Epithelial cell of esophagus (primary cell): ENCODE results near the gene BAG3.
A peak's percentile ranks its signal among the peaks of the same experiment; 100 is the strongest.

Experiments used
- DNase-seq: peaks from one replicate; pipeline ENCODE4 v3.0.0; 2010; ENCODE audit warnings: low read depth
- H3K4me3 ChIP-seq: 2 replicates; pipeline ENCODE4 v1.5.1; 2011; ENCODE audit warnings: mild to moderate bottlenecking, low read length, control low read depth
- CTCF ChIP-seq: IDR thresholded peaks from 2 replicates; pipeline ENCODE4 v1.5.1; 2011; ENCODE audit warnings: low read depth, mild to moderate bottlenecking, low read length, control low read depth, inconsistent platforms; ENCODE audit not compliant: insufficient read depth; ENCODE audit errors: missing control alignments

BAG3 gene

DNA sequence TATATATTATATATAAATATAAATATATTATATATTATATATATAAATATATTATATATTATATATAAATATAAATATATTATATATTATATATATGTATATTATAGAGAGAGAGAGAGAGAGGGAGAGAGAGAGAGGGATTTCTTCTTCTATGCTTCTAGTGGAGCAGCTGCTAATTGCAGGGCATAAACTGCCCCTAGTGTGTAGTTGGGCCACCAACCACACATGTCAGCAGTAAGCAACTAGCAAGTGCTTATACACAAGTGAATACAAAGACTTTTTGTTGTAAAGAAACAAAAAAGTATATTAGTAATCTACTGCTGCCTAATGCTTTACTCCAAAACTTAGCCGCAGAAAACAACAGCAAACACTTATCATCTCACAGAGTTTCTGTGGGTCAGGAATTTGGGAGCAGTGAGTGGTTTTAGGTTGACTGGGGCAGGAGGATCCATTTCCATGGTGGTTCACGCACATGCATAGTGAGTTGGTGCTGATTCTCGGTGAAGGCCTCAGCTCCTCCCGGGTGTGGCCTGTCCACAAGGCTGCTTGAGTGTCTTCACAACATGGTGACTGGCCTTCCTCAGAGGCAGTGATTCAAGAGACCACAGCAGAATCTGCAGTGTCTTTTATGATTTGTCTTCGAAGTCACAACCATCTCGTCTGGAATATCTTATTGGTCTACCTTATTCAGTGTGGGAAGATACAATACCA lies 25.5 kb upstream of the BAG3 start:
- H3K4me3 ChIP-seq, result no peak overlapping the region
- no peak for TF ChIP-seq CTCF
- no peak for DNase-seq

DNA sequence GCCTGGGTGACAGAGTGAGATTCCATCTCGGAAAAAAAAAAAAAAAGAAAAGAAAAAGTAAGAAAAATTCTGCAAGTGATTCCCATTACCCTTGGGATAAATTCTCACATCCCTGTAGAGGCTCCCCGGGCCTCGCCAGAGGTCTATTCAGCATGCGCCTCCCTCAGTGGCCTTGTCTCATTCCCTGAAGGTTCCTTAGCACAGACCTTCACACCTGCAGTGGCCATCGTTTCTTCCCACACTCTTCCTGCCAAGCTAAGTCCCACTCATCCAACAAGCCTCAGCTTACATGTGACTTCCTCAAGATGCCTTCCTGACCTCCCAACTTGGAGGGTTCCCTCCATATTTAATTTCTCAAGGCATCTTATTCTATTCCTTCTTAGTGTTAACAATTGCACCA lies 20.9 kb upstream of the BAG3 start:
- no peak for TF ChIP-seq CTCF
- H3K4me3 ChIP-seq, result no peak overlapping the region
- no peak for DNase-seq

- TF ChIP-seq CTCF, result no peak
- H3K4me3 ChIP-seq, result no peak overlapping the region
- DNase-seq, result no peak
Observed at GRCh38 chr10:119633538-119634218, 17.5 kb upstream of the BAG3 start.

DNA sequence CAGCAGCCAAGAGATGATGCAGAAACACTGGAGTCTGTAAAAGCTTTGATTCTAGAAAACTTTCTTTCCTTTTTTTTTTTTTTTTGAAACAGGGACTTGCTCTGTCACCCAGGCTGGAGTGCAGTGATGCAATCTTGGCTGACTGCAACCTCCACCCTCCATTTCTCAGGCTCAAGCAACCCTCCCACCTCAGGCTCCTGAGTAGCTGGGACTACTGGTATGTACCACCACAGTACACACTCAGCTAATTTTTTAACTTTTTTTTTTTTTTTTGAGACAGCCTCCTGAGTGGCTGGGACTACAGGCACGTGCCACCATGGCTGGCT lies 17.0 kb upstream of the BAG3 start:
- no peak for TF ChIP-seq CTCF
- H3K4me3 ChIP-seq, result no peak overlapping the region
- DNase-seq, result peak; percentile 35

DNA sequence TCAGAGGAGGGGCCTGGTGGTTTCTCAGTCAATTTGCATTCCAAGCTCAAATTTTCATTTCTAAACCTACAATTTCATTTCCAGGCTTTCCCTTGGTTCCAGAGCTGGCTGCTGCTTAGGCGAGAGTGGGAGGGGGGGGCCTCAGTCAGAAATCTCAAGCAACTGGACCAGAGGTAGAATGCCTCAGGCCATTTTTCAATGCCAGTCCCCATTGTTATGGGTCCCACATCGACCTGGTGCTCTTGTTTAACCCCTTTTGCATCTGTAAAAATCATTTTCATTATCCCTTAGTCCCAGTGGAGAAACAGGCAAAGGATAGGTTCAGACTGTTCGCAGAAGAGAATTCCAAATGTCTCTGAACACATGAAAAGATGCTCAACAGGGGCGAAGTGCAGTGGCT lies 13.5 kb upstream of the BAG3 start:
- DNase-seq, result no peak
- H3K4me3 ChIP-seq, result no peak overlapping the region
- no peak for TF ChIP-seq CTCF

GRCh38 chr10:119638982-119639381 lies 12.2 kb upstream of the BAG3 start:
- no peak for TF ChIP-seq CTCF
- no peak for DNase-seq
- no peak overlapping the region for H3K4me3 ChIP-seq

DNA sequence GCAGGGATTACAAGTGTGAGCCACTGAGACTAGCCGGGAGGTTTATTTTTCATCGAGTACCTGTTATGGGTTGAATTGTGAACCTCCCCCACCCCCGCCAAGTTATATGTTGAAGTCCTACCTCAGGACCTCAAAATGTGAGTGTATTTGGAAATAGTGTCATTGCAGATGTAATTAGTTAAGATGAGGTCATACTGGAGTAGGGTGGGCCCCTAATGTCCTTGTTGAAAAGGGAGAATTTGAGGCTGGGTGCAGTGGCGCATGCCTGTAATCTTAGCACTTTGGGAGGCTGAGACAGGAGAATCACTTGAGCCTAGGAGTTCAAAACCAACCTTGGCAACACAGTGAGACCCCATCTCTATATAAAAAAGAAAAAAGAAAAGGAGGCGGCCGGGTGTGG lies 10.8 kb upstream of the BAG3 start:
- no peak for DNase-seq
- no peak for TF ChIP-seq CTCF
- H3K4me3 ChIP-seq, result no peak overlapping the region
